GM18499 (cell line): ENCODE measurements around the gene ERBB3.
A peak's percentile ranks its signal among the peaks of the same experiment; 100 is the strongest.

Experiments
- ATAC-seq: cut with Tn5 transposase; IDR thresholded peaks from one replicate; pipeline ENCODE4 v1.9.1; 2021; ENCODE audit warnings: moderate number of reproducible peaks; ENCODE audit not compliant: insufficient read depth, unreplicated experiment

Gene ERBB3

DNA sequence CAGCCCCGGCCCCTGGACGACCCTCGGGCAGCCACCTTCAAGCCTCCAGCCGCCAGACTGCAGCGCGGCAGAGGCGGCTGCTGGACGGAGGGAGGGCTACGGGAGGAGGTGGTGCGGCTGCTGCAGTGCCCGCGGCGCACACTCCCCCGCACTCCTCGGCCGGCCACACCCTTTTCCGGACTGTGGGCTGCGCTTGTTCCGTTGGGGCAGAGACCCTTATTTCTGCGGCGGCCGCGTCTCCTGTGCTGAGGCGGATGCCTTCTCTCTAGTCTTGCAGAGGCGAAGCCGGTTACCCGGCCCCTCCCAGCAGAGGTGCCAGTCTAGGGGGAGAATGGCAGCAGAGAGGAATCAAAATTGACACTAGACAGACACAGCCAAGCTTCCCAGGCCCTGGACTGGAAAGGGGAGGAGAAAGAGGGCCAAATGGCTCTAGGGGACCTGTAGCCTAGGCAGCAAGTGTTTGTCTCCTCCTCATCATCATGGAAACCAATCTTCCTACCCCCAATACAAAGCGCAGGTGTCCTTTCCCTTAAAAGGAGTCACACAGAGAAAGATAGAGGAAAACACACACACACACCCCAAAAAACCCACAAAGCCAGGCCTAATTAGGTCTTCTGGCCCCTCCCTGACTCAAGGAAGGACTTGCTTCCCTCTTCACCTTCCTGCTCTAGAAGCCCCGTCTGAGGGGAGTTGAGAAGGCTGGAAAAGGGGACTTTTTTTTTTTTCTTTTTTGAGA is 49.4 kb downstream of the ERBB3 start:
- ATAC-seq, result no peak

DNA sequence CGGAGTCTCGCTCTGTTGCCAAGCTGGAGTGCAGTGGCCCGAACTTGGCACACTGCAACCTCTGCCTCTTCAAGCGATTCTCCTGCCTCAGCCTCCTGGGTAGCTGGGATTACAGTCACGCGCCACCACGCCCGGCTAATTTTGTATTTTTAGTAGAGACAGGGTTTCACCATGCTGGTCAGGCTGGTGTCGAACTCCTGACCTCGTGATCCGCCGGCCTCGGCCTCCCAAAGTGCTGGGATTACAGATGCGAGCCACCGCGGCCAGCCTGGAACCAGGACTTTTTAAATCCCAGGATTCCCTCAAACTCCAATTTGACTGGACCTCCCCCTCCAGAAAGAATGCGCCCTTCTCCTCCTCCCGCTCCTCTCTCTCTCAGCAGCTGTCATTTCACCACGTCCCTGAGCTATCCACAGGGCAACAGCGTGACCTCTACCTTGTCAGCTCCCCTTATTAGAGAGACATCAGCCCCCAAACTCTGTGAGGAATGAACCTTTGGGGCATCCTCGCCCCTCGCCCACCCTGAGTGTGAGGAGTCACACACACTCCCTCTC is 50.1 kb downstream of the ERBB3 start:
- ATAC-seq, result no peak

DNA sequence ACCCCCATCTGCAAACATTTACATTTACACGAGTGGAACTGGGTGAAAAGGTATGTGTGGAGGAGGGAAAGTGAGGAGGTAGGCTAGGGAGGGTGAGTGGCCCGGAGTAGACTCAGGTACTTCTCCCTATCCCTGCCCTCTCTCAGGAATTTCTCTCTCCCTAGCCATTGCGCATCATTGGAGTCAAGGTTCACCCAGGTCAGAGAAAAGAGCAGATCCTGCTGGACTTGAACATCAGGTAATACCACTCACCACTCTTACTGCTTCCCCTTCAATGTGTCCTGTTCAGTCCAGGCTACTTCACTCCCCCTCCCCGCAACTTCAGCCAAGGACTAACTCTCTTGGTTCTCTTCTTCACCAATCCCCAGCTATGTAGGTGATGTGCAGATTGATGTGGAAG is 50.9 kb downstream of the ERBB3 start:
- no peak for ATAC-seq

DNA sequence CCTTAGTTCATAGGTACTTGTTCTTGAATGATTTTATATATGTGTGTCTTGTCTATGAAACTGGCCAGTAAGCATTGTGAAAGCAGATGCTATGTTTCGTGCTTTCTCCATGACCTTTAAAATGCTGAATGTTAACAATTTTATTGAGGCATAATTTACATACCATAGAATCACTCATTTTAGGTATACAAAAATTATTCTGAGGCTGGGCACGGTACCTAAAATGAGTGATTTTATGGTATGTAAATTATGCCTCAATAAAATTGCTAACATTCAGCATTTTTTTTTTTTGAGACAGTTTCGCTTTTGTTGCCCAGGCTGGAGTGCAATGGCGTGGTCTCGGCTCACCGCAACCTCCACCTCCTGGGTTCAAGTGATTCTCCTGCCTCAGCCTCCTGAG is 54.9 kb downstream of the ERBB3 start:
- no peak for ATAC-seq

DNA sequence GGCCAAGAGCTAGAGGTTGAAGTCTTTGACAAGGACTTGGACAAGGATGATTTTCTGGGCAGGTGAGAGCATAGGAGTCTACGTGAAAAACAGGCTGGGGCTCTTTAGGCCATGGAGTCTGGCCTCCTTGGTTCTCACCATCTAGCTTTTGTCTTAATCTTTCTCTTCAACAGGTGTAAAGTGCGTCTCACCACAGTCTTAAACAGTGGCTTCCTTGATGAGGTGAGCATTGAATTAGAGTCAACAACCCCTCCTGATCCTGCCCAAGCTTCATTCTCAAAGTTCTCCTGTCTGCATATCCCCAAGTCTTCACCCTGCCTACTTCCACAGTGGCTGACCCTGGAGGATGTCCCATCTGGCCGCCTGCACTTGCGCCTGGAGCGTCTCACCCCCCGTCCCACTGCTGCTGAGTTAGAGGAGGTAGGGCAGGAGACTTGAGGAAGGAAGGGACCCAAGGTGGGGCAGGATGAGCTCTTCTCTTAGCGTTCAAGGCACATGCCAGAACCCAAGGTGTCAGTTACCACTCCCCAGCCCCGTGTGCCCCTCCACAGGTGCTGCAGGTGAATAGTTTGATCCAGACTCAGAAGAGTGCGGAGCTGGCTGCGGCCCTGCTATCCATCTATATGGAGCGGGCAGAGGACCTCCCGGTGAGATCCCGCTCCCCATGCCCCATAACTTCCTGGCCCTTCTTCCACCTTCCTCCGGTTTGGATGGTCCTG is 58.0 kb downstream of the ERBB3 start:
- no peak for ATAC-seq

DNA sequence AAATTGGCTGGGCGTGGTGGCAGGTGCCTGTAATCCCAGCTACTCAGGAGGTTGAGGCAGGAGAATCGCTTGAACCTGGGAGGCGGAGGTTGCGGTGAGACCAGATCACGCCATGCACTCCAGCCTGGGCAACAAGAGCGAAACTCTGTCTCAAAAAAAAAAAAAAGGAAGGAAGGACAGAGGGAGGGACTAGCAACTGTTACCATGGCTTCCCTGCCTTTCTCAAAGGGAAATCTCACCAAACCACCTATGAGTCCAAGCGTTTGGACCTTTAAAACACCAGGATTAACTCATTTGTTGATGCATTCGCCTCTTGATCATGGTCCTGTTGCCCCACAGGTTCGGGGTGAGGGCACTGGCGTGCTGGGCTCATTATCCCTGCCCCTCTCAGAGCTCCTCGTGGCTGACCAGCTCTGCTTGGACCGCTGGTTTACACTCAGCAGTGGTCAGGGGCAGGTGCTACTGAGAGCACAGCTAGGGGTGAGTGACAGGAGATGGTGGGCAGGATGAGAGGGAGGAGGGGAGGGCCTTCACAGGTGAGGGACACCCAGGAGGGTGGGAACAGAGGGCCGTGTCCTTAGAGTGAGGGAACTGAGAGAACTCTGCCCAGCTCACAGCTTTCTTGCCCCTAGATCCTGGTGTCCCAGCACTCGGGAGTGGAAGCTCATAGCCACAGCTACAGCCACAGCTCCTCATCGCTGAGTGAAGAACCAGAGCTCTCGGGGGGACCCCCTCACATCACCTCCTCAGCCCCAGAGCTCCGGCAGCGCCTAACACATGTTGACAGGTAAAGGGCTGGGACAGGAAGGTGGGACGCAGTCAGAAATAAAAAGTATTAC is 62.2 kb downstream of the ERBB3 start:
- ATAC-seq, result no peak

DNA sequence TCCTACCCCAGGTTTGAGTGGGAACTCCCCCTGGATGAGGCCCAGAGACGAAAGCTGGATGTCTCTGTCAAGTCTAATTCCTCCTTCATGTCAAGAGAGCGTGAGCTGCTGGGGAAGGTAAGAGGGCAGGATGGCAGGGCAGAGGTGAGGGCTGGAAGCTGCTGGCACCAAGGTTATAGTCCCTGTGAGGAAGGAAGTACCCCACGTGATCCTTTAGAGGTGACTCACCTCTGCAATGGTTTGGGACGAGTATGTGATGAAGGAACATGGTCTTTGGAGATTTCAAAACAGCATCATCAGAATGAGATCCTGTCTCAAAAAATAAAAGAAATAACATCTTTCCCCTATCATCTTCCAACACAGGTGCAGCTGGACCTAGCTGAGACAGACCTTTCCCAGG is 63.3 kb downstream of the ERBB3 start:
- ATAC-seq, result no peak

DNA sequence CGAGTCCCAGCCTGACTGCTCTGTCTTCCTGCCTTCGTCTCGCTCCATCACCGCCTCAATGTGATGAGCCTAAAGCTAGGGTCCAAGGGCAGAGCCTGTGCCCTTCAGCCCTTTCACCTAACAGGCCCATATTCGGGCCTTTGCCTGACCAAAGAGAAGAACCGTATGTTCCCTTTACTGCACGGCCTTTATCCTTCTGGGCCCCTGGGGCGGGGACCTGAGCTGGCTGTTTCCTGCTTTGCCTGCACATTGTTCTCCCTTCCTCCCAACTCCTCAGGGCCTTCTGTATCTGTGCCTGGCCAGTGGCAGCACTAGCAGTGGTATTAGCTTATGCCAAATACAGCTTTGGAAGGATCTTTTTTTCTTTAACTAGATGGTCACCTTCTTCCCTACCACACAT is 63.9 kb downstream of the ERBB3 start:
- ATAC-seq, result no peak

DNA sequence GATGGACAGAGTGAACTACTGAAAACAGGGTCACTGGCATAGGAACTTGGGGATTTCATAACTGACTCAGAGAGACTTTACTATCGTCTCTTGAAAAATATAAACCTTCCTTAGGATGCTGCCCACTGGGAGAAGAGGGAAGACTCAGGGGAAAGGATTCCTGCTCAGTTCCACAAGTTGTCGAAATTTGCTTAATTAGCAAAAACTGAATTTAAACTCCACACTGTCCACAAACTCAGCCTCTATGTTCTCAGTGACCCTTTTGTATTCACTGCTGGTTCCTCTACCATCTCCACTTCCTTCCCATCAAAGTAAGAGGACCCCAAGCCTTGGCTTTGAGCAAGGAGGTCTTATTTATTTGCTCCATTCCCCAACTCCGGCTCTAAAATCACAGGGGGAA is 65.3 kb downstream of the ERBB3 start:
- ATAC-seq, result no peak

DNA sequence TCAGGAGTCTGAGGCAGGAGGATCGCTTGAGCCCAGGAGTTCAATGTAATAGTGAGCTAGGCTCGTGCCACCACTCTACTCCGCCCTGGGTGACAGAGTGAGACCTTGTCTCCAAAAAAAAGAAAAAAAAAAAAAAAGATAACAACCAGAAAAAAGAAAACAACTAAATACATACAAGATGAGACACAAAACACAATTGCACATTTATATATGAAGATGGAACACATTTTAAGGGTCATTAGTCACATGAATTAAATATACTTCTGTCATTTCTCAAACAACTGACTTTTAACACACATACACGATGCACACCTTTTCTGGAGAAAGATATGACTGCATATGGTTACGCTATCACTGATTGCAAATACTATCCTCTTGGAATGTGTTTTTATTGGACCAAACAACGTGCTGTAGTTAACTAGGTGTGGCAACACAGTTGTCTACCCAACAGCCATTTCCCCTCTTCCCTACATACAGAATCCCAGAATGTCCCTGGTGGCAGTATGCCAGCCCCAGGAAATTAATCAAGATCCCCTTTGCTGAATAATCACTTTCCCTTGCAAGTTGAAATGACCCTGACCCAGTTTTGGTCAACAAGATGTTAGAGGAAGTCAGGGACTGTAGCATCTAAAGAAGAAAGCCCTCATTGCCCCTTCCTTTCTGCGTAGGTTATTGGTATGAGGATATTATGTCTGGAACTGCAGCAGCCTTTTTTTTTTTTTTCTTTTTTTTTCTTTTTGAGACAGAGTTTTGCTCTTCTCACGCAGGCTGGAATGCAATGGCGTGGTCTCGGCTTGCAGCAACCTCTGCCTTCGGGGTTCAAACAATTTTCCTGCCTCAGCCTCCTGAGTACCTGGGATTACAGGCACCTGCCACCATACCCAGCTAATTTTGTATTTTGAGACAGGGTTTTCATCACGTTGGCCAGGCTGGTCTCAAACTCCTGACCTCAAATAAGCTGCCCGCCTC is 66.8 kb downstream of the ERBB3 start:
- no peak for ATAC-seq

DNA sequence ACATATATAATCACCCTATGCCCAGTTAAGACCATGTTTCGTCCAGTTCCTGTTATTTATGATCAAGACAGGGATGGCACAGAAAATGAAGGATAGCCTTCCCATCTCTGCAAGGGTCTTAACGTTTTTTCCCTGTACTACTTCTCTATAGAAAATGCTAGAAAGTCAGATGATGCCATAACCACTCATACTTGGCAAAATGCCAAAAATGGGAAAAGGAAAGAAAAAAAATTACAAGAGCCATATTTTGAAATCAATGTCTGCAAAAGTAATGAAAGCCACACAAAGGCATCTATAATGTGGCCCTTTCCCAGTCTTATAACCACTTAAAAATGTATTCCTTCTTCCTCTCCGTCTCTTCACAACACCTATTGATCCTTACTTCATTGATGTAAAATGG is 70.6 kb downstream of the ERBB3 start:
- ATAC-seq, result no peak

DNA sequence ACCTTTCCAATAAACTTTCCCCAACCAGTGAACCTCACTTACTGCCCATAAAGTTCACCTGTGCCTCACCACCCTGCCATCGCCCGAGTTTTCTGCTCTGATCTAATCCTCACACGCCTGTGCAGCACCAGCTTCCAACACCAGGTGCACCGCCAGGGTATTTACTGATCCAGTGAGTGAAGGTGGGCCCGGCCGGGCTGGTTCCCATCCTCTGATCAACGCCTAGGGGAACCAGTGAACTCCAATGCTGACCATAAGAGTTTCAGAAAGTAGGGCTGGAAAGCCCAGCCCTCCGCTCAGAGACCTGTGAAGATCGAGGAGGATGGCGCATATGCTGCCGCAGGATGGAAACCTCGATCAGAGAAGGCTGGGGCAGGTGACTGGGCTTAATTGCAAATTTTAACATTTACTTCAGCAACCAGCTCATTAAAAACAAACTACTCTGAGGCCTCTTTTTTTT is 71.7 kb downstream of the ERBB3 start:
- no peak for ATAC-seq

DNA sequence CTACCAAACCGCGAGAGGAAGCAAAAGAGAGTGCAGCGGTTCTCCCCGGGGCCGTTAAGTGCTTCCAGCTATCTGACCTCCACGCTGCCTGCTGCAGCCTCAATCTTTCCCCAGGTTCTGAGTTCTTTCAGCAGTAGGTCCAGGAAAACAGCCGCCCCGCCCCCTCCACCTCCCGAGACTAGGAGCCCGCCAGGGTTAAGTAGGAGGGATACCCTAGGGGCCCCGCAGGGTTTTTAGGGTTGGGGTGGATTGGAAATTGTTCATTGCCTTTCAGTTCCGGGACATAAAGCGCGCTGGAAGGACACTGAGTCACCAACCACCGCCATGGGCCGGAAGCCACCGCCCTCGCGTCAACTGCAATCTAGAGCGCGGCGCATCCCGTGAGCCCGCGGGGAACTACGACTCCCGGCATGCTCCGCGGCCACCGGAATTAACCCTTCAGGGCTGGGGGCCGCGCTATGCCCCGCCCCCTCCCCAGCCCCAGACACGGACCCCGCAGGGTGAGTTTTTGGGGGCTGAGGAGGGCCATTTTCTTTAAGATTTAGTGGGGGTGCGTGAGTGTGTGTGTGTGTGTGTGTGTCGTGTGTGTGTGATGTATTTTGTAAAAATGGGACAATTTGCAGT is 72.3 kb downstream of the ERBB3 start, which contains the start of gene MYL6B:
MYL6B (plus strand) TSS at position 456 of the 624 bp plus-strand sequence. CDS start 1,332 bp downstream, outside the sequence.
- ATAC-seq, result peak; percentile 67
